Type B pancreatic cell (in vitro differentiated cells): ENCODE data around the gene RAB7A. TPM values are rescaled to one million over a fixed set of nuclear protein-coding genes. Genes with fewer than 3 reads are reported as not detected.
"Not testable (repeated sequence)": the region's sequence is repeated elsewhere in the genome, so short reads cannot be mapped to it uniquely, and the experiment has no call there.

Experiments
- DNase-seq: peaks from one replicate; pipeline ENCODE4 v3.0.0; 2021; ENCODE audit warnings: mixed read lengths; ENCODE audit not compliant: unreplicated experiment; ENCODE audit errors: extremely low spot score
- H3K27ac Mint-ChIP-seq: 2 replicates; pipeline ENCODE4 v1.8.0; 2021; ENCODE audit warnings: mild to moderate bottlenecking, mixed read lengths
- H3K27me3 Mint-ChIP-seq: 2 replicates; pipeline ENCODE4 v1.8.0; 2021; ENCODE audit warnings: mixed read lengths
- H3K36me3 Mint-ChIP-seq: 2 replicates; pipeline ENCODE4 v1.8.0; 2021; ENCODE audit warnings: mixed read lengths
- H3K4me1 Mint-ChIP-seq: one replicate; pipeline ENCODE4 v1.8.0; 2021; ENCODE audit warnings: mixed read lengths; ENCODE audit not compliant: unreplicated experiment
- H3K4me3 Mint-ChIP-seq: 2 replicates; pipeline ENCODE4 v1.8.0; 2021; ENCODE audit warnings: mild to moderate bottlenecking, mixed read lengths
- H3K9me3 Mint-ChIP-seq: 2 replicates; pipeline ENCODE4 v1.8.0; 2021; ENCODE audit warnings: mixed read lengths
- CTCF ChIP-seq: fragments of 200-600 bp; sonication (generic); conservative IDR thresholded peaks from 2 replicates; pipeline ENCODE4 v1.5.0; 2021; ENCODE audit warnings: antibody characterized with exemption, mild to moderate bottlenecking
- total RNA-seq: library from RNA; stranded (reverse); gene quantifications from 2 replicates; pipeline ENCODE4 v1.2.1, GENCODE V29; 2021; ENCODE audit warnings: low replicate concordance

Gene RAB7A
- total RNA-seq, 1 donor from 2014 or later = 157 TPM

DNA sequence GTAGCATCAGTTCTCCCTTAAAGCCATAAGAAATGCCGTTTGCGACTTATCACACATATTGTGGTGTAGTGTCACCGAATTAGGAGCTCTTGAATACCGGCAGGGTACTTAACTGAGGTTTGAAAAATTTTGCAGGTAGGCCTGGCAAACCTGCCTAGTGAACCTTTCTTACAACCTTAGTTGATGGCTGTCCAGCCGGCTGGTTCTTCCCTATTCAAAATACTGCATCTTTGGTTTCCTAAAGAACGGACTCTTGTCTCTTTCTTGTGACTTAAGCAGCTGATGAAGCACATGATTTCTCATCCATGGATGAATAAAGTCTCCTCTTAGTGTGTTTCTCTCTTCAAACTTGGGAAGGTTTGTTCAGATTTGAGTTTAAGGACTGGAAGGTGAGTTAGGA lies 1.5 kb downstream of the RAB7A start:
- no peaks in the 10 kb centered on the region for H3K27me3 Mint-ChIP-seq
- H3K4me1 Mint-ChIP-seq = peaks cover 49% of the 10 kb centered on the region
- DNase-seq = no peak
- peak overlapping the region; percentile 97 for H3K27ac Mint-ChIP-seq
- TF ChIP-seq CTCF = no peak
- no peaks in the 10 kb centered on the region for H3K9me3 Mint-ChIP-seq
- H3K36me3 Mint-ChIP-seq = peaks cover 24% of the 10 kb centered on the region
- H3K4me3 Mint-ChIP-seq = peak overlapping the region; percentile 98

DNA sequence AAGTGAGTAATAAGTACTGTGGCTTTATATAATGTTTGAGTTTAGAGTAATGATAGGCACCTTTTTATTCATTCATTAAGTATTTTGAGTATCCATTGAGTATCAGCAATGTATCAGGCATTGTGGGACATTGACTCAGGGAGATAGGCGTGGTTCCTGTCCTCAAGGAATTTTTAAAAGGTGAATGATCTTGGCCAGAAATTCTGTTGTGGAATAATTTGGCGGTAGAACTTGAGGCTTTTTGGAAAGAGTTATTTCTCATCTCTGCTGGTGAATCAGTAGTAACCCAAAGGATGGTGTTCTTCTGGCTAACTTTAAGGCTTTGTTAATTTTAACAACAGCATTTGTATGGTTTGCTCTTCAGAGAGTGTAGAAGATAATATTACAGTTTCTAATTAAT lies 2.0 kb downstream of the RAB7A start:
- no peak for TF ChIP-seq CTCF
- peak overlapping the region; percentile 97 for H3K27ac Mint-ChIP-seq
- H3K27me3 Mint-ChIP-seq = no peaks in the 10 kb centered on the region
- peaks cover 25% of the 10 kb centered on the region for H3K36me3 Mint-ChIP-seq
- H3K4me3 Mint-ChIP-seq = peak overlapping the region; percentile 98
- DNase-seq = no peak
- H3K9me3 Mint-ChIP-seq = no peaks in the 10 kb centered on the region
- peaks cover 52% of the 10 kb centered on the region for H3K4me1 Mint-ChIP-seq

DNA sequence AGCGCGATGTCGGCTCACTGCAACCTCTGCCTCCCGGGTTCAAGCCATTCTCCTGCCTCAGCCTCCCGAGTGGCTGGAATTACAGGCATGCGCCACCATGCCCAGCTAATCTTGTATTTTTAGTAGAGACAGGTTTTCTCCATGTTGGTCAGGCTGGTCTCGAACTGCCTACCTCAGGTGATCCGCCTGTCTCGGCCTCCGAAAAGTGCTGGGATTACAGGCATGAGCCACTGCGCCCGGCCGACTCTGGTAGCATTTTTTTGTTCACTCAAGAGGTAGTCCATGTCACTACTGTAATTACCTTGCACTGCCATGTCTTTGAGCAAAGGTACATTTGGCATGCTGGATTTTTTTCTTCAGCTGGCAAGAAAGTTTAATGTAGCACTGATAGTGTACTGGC lies 2.5 kb downstream of the RAB7A start:
- H3K27ac Mint-ChIP-seq = peak overlapping the region; percentile 74
- H3K4me1 Mint-ChIP-seq = peaks cover 52% of the 10 kb centered on the region
- H3K36me3 Mint-ChIP-seq = peaks cover 30% of the 10 kb centered on the region
- H3K9me3 Mint-ChIP-seq, DNase-seq, H3K27me3 Mint-ChIP-seq: not testable (repeated sequence)
- H3K4me3 Mint-ChIP-seq = peak overlapping the region; percentile 74

DNA sequence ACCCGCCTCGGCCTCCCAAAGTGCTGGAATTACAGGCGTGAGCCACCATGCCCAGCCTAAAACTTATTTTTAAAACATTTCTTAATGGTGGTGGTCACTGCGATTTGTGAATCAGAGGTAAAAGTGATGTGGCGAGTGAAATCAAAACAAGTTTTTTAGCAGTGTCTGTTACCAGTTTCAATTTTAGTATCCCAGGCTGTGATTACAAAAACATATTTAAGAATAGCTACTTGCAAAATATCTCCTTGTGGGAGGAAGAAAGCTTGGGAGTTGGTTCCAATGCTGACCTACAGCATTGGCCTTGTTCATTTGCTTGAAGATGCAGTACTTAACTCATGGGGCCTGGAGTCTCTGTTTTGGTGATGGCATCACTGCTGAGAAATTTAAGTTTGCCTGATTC lies 4.5 kb downstream of the RAB7A start:
- Mint-ChIP-seq H3K27me3 (no peaks in the 10 kb centered on the region), H3K4me1 (peaks cover 64% of the 10 kb centered on the region), H3K4me3 (peak overlapping the region; percentile 53), H3K36me3 (peaks cover 40% of the 10 kb centered on the region), H3K9me3 (no peaks in the 10 kb centered on the region), H3K27ac (no peak overlapping the region)
- no peak for DNase-seq
- no peak for TF ChIP-seq CTCF

DNA sequence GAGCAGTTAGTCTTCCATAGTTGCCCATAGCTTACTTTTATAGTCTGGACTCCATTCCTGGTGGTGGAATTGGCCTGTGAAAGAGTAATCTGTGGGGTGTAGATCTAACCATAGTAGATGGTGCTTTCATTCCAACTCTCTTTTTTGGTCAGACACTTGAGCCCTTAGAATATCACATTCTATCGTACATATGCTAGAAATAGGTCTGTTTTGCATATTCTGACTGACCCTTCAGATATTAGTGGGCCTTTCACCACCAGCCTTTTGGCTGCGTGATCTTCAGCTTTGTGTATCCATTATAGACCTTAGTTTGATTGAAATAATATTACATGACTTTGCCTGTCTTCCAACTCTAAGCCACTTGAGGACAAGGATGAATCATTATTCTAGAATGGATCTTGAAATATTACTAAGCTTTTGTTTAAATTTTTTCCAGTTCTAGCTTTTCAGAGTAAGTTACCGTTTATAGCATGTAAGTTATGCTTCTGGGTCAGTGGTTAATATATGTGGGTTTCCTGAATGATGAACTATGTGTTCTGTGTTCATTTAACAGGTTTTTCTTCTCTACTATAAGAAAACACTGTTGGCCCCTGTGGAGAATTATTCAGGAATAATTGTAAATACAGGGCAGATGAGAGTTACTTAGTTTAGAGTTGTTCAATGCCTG lies 8.7 kb downstream of the RAB7A start:
- TF ChIP-seq CTCF = no peak
- Mint-ChIP-seq H3K27me3 (no peaks in the 10 kb centered on the region), H3K4me1 (peaks cover 45% of the 10 kb centered on the region), H3K27ac (peak overlapping the region; percentile 12), H3K9me3 (no peaks in the 10 kb centered on the region), H3K4me3 (peak overlapping the region; percentile 6), H3K36me3 (peaks cover 43% of the 10 kb centered on the region)
- DNase-seq = no peak

- H3K27me3 Mint-ChIP-seq = no peaks in the 10 kb centered on the region
- peak overlapping the region; percentile 12 for H3K27ac Mint-ChIP-seq
- TF ChIP-seq CTCF = no peak
- no peak for DNase-seq
- H3K4me3 Mint-ChIP-seq = peak overlapping the region; percentile 6
- H3K9me3 Mint-ChIP-seq = no peaks in the 10 kb centered on the region
- H3K4me1 Mint-ChIP-seq = peaks cover 41% of the 10 kb centered on the region
- H3K36me3 Mint-ChIP-seq = peaks cover 41% of the 10 kb centered on the region
Observed at GRCh38 chr3:128735287-128735686, 9.3 kb downstream of the RAB7A start.
